SHP77 treated with DMSO at 0.1 percent for 48 hours (cell line): ENCODE data around the gene TNS3.

Source experiments
- DNase-seq: peaks from one replicate; lab custom pipeline; 2025; lab: John Stamatoyannopoulos, UW

Gene TNS3

DNA sequence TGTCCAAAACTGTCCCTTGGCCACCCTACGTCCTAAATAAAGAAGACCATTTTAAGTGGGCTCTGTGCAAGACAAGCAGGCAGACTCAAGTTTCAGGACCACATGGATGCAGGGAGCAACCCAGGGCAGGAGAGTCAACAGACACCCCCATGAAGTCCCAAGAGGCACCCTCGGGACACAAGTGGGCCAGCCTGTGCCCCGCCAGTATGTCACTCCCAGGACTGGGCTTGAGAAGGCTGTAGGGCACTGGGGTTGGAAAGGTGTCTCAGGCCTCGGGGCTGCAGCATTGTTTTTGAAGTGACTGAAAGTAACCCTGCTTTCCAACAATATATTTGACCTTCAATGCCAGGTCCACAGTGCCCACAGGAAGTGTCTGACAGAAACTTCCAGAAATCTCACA is 157.4 kb downstream of the TNS3 start:
- no peak for DNase-seq

DNA sequence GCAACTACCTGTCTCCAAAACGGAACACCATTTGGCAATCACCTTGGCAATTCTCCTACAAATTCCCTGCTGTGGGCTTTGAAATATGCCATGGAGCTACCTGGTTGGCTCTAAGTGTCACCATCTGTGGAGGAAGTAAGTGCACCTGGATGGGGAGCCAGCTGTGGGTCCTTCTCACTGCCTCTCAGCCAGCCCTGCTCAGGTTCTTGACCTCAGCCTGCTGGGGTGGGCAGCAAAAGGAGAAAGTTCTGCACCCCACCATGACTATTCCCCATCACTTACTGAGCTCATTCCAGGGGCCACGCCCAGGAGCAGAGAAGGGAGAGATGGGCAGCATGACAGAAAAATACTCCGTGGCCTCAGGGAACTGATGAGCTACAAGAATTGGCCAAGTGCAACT is 158.7 kb downstream of the TNS3 start:
- DNase-seq: no peak

GRCh38 chr7:47422611-47423010 is 159.3 kb downstream of the TNS3 start:
- DNase-seq: no peak

DNA sequence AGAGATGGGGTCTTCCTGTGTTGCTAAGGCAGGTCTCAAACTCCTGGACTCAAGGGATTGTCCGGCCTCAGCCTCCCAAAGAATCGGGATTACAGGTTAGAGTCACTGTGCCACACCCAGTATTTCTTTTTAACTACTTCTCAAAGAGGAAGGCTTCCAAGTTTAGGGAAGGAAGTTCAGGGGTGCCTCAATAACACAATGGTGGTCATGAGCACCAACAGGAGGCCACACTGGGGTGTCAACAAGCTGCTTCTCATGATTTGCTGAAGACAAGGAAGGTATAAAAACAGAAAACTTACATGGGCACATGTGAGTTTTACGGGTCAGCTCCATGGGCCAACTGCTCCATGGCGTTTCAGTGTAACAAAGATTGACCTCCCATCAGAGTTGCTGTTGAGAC is 160.5 kb downstream of the TNS3 start:
- DNase-seq: no peak

DNA sequence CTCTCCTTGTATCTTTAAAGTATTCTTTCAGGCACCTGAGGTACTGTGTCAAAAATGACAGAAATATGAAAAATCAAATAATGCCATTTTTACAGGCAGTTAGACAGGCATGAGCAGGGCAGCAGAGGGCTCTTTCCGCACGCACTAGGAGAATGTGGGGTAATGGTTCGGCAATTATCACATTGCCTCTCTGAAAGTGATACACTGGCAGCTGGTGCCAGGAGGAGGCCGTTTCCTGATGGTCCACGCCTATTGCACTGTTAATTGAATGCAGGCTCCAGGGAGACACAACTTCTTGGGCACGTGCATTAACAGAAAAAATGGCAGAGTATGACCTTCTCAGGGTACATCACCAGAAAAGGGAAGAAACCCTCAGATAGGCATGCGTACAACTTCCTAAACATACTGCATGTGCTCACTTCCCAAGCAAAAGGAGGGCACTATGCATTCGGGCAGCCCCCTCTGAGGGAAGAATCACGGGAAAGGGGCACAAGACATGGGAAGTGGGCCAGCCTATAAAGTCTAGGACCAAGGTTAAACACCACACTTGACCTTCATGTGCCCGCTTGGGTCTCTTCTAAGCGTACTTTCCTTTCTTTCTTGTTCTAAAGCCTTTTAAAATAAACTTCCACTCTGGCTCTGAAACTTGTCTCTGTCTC is 161.7 kb downstream of the TNS3 start:
- no peak for DNase-seq

- DNase-seq: no peak
These were observed 162.4 kb downstream of the TNS3 start for GRCh38 chr7:47419471-47419870.

- DNase-seq: no peak
These were observed 163.2 kb downstream of the TNS3 start for GRCh38 chr7:47418601-47419309.

DNA sequence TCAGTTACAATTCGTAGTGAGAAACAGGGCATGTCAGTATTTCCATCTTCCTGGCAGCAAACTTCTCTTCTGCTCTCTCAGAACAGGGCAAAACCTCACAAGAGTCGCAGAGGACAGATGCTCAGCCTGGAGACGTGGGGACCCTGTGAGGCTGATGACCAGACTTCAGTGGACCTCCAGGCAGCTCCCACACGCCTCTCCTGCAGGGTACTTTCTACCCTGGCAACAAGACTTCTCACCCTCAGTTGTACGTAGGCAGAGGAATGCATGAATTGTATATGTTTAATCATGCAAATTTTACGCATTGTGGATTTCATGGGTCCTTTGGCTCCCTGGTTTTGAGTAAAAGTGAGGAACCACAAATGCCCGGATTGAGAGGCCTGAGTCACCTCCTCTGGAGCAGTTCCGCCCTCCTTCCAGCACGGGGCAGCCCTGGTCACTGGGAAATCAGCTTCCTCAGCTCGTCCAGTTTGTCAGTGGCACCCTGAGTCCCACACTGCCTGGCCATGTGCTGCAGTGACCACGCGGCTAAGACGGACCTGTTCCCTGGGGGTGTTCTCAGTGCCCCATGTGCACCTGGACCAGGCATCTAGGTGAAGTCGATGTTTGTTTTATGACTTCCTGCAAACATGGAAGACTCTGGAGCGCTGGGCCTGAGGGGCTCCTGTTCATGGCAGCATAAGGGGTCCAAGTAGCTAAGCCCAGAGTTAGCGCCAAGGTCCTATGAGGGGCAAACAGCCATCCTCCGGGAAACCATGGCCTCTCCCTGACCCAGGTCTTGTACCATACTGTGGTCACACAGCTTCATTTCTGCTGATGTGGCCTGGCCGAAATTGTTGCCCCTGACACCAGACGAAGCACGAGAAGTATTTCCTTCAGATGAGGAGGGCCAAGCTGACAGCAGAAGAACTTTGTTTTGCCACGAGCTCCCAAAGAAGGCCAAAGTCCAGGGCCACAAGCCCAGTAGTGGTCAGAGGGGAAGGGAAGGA is 165.1 kb downstream of the TNS3 start:
- DNase-seq: no peak

DNA sequence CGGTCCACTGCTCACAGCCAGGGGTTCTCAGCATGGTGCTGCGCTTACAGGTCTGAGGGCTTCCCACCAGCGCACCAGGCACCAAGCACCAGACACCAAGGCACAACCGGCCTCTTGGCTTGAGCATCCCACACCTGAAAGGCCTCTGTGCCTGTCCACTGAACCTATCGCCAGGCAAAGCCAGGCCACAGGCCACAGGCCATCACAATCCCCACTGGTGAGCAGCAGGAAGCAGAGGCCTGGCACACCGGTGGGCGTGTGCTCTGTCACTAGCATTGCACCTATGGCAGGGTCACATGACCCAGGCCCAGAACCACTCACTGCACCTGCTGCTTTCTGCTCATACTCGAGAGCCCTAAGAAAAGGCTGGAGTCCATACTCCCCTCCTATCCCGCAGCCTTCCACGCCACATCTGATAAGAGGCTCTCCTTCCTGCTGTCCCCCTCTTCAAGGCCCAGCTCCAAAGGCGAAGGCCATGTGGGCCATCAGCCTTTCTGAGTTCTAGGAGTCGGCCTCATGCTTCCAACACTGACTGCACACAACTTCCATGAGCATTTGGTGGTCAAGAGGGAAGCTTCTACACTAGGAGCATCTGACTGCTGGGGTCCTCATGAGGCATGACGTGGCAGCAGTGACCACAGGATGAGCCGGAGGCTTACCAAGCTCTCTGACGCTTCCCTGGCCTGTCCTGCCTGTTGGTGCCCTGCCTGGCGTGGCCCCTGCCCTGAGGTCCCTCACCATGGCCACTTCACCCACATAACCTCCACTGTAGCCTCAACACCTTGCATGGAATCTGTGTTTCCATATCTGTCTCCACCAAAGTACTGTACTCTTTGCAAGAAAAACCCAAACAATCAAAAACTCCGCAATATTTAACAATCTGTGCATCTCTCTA is 166.3 kb downstream of the TNS3 start:
- no peak for DNase-seq

- DNase-seq: no peak
These were observed 167.3 kb downstream of the TNS3 start for GRCh38 chr7:47414342-47415317.

DNA sequence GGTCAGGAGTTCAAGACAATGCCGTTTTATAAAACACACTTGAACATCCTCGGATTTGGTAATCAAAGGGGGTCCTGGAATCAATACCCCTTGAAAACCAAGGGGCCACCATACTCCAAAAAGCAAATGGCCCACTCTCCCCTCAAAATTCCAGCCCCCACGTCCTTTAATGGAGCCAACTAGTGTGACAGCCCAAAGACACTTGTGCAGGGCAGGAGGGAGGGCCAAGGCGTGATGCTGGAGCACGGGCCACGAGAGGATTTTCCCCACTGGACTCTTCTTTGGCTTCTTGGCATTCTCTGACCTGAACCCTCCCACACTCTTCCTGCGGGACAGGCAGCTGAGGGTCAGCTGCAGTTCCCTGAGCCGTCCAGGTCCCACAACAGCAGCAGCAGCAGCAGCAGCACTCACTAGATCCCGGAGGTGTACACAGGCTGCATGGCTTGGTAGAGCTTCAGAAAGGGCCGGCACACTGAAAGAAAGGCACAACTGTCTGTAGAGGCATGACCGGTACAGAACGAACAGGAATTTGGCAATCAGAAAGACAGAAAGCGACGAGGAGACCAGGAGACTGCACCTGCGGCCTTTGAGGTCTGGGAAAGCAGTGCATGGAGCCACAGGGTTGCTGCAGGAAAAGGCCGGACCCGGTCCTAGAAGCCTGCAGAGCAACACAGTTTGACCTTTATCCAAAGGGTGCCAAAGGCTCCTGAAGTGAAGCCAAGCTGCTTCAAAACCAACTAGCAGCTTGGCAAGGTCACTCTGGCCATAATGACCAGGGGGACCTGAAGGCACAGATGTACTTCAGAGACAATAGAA is 168.2 kb downstream of the TNS3 start:
- no peak for DNase-seq

GRCh38 chr7:47411901-47412300 is 170.0 kb downstream of the TNS3 start:
- no peak for DNase-seq

GRCh38 chr7:47411281-47411869 is 170.5 kb downstream of the TNS3 start:
- no peak for DNase-seq

DNA sequence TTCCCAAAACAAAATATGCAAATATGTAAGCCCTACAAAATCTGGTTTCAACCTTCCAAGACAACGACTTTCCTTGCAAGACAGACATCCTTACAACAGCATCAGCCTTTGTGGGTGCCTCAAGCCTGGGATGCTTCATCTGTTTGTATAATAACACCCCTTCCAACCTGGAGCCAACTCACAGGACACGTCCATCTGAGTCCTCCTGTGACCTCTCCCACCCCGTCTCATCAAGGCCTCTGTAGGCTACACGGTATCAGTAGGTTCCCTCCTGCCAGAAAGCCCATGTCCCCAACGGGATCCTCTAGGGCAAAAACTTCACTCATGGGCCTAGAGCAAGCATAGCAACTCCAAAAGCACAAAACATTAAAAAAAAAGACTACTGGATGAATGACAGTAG is 173.2 kb downstream of the TNS3 start:
- no peak for DNase-seq

GRCh38 chr7:47407821-47408674 is 173.9 kb downstream of the TNS3 start:
- no peak for DNase-seq

DNA sequence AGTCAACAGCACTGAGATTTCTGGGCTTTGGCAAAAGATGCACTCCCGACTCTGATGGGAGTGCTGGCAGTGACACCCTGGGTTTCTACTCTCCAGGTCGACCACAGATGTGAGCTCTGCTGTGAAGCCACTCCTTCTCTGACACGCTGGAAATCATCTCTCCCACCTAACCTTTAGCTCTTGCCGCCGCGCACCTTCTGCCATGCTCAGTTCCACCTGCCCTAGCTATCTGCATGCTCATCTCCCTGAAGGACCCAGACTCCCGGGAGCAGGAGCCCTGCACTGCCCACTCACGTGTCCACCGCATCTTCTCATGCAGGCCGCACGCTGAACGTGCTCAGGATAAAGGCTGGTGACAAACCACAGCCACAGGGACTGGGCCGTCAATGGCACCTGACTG is 174.8 kb downstream of the TNS3 start:
- DNase-seq: no peak

DNA sequence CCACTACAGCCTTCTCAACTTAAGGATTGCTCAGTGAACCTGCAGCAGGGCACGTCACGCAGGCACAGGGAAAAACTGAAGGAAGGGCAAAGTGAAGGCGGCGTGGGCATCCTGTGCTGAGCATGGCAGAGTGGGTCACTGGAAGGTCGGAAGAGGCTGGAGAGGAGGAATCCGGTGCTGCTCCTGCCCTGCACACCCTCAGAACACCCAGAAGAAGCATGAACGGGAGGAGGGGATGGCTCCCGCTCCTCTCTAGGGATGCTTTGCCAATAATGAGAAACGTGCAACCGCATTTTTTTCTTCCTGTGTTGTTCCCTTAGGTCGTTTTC is 175.1 kb downstream of the TNS3 start:
- DNase-seq: no peak
